Panc1 (cell line): ENCODE results near the gene OAS3. TPM values are rescaled to one million over a fixed set of nuclear protein-coding genes. Genes with fewer than 3 reads are reported as not detected.

Source experiments
- ATAC-seq: fragments of 200-7000 bp; cut with Tn5 transposase; 2 replicates; pipeline ENCODE4 v1.9.1; 2020; ENCODE audit warnings: mild to moderate bottlenecking, moderate library complexity
- BruUV-seq: library from RNA; stranded (reverse); fragments of 400-500 nt; replicated peaks from 2 replicates; lab custom pipeline; 2021; lab: Mats Ljungman, UMichigan
- CTCF ChIA-PET: fragments of 300-600 bp; sonication (Branson Sonifier 250); formaldehyde crosslinking; loops from one replicate; lab custom pipeline; 2022; ENCODE audit warnings: antibody characterized with exemption; lab: Charles Lee
- POLR2A ChIA-PET: fragments of 300-600 bp; sonication (Branson Sonifier 250); formaldehyde crosslinking; loops from one replicate; lab custom pipeline; 2022; ENCODE audit warnings: antibody characterized with exemption; lab: Charles Lee
- DNase-seq: peaks from one replicate; pipeline ENCODE4 v3.0.0-alpha.2; 2010; ENCODE audit warnings: low read depth, low spot score
- H3K27ac ChIP-seq: 2 replicates; pipeline ENCODE4 v1.5.1; 2011; ENCODE audit warnings: mild to moderate bottlenecking, low read length, inconsistent platforms
- H3K27me3 ChIP-seq: fragments of 200-500 bp; sonication (Bioruptor generic); 2 replicates; pipeline ENCODE4 v1.6.0; 2014; ENCODE audit warnings: low read length, inconsistent platforms; ENCODE audit not compliant: control insufficient read depth, insufficient read depth
- H3K36me3 ChIP-seq: fragments of 200-500 bp; sonication (Bioruptor generic); 2 replicates; pipeline ENCODE4 v1.5.1; 2014; ENCODE audit warnings: inconsistent platforms, mild to moderate bottlenecking, low read length, moderate library complexity; ENCODE audit not compliant: control insufficient read depth, insufficient read depth
- H3K4me1 ChIP-seq: 2 replicates; pipeline ENCODE4 v1.5.1; 2011; ENCODE audit warnings: inconsistent platforms, mild to moderate bottlenecking, low read length, moderate library complexity; ENCODE audit not compliant: control insufficient read depth, insufficient read depth
- H3K4me3 ChIP-seq, 2 experiments: 2 replicates each; pipeline ENCODE4 v1.5.1; 2011 to 2012; ENCODE audit warnings: low read depth in 2 of 2, low read length in 2 of 2, mild to moderate bottlenecking in 2 of 2, inconsistent platforms in 1 of 2, moderate library complexity in 1 of 2
- H3K9me3 ChIP-seq: fragments of 200-500 bp; sonication (Bioruptor generic); 2 replicates; pipeline ENCODE4 v1.5.1; 2014; ENCODE audit warnings: low read depth, mild to moderate bottlenecking, inconsistent platforms, low read length, moderate library complexity; ENCODE audit not compliant: control insufficient read depth, insufficient read depth
- CTCF ChIP-seq: fragments of 450-650 bp; IDR thresholded peaks from 2 replicates; pipeline ENCODE4 v1.5.1; 2017; ENCODE audit warnings: mild to moderate bottlenecking
- POLR2AphosphoS5 ChIP-seq: IDR thresholded peaks from 2 replicates; pipeline ENCODE4 v1.6.1; 2012; ENCODE audit warnings: mild to moderate bottlenecking, low read depth, low read length, moderate library complexity
- REST ChIP-seq, 2 experiments: IDR thresholded peaks; 2 replicates each; pipeline ENCODE4 v1.6.1; 2011 to 2012; ENCODE audit warnings: low read depth in 2 of 2, control low read depth in 1 of 2, low read length in 1 of 2, mild to moderate bottlenecking in 1 of 2, moderate library complexity in 1 of 2; ENCODE audit not compliant: insufficient read depth in 1 of 2
- SIN3A ChIP-seq: IDR thresholded peaks from 2 replicates; pipeline ENCODE4 v1.6.1; 2012; ENCODE audit warnings: low read depth, mild to moderate bottlenecking, low read length, moderate library complexity, borderline replicate concordance; ENCODE audit not compliant: insufficient read depth
- TCF7L2 ChIP-seq: IDR thresholded peaks from 2 replicates; pipeline ENCODE4 v1.6.1; 2011; ENCODE audit warnings: mild to moderate bottlenecking, low read depth, low read length, inconsistent platforms
- in situ Hi-C: cut with HindIII; loops from 2 replicates; pipeline ENCODE4 v1.10.0; 2016; ENCODE audit warnings: low sequenced_read_pairs, low pct_unique_long_range_greater_than_20kb
- intact Hi-C: fragments of 100-400 bp; cut with micrococcal nuclease; formaldehyde crosslinking; loops from one replicate; pipeline ENCODE4 v1.10.0; 2022; ENCODE audit not compliant: unreplicated experiment
- total RNA-seq: library from RNA; stranded (reverse); gene quantifications from one replicate; pipeline ENCODE4 v1.2.1, GENCODE V29; 2021; ENCODE audit not compliant: unreplicated experiment

Gene OAS3
- total RNA-seq, 1 experiment from 2014 or later = 33.3 TPM

- Histone ChIP-seq H3K4me3 (no peak overlapping the region), H3K9me3 (no peaks in the 10 kb centered on the region), H3K27ac (no peak overlapping the region), H3K27me3 (no peaks in the 10 kb centered on the region), H3K36me3 (no peaks in the 10 kb centered on the region), H3K4me1 (no peaks in the 10 kb centered on the region)
- intact Hi-C loops (no loop called here), in situ Hi-C loops (no loop called here)
- no peak for DNase-seq
- TF ChIP-seq REST (IDR thresholded peaks at IDR 0.05; ENCODE audit: insufficient read depth in 1 of 2, low read depth in 2 of 2, low read length in 1 of 2) = no peak
- TF ChIP-seq CTCF = no peak
- TF ChIP-seq POLR2AphosphoS5 = no peak
- POLR2A ChIA-PET = no interaction called here
- no TSS peak for BruUV-seq
- no peak for ATAC-seq
- CTCF ChIA-PET = no interaction called here
These were observed 26.6 kb downstream of the OAS3 start for GRCh38 chr12:112964915-112965314.

GRCh38 chr12:112965643-112966042 is 27.4 kb downstream of the OAS3 start:
- intact Hi-C loops (no loop called here), in situ Hi-C loops (no loop called here)
- POLR2A ChIA-PET = no interaction called here
- Histone ChIP-seq H3K9me3 (no peaks in the 10 kb centered on the region), H3K4me1 (no peaks in the 10 kb centered on the region), H3K36me3 (no peaks in the 10 kb centered on the region), H3K27me3 (no peaks in the 10 kb centered on the region), H3K4me3 (no peak overlapping the region), H3K27ac (no peak overlapping the region)
- ATAC-seq (no peak), DNase-seq (no peak)
- TF ChIP-seq REST (IDR thresholded peaks at IDR 0.05; ENCODE audit: insufficient read depth in 1 of 2, low read depth in 2 of 2, low read length in 1 of 2) = no peak
- TF ChIP-seq CTCF = no peak
- no peak for TF ChIP-seq SIN3A
- TF ChIP-seq POLR2AphosphoS5 = no peak
- TF ChIP-seq TCF7L2 = no peak
- BruUV-seq = no TSS peak
- CTCF ChIA-PET = interaction anchor here (0.5 kb wide), 1 partner anchor 26 kb away, joined by 5 read pairs; no protein-coding TSS in a partner anchor
